Measurements from ENCODE around the gene SVBP.

Gene SVBP

GRCh38 chr1:42830631-42831030, 13.4 kb upstream of the SVBP start:
- no peak for DNase-seq
- no peaks in the 10 kb centered on the region for H3K4me1 ChIP-seq (ENCODE audit: control insufficient read depth, insufficient read depth, low read depth, low read length)
- no peak overlapping the region for H3K4me2 ChIP-seq (ENCODE audit: low read length, poor library complexity, severe bottlenecking)
- no peak overlapping the region for H3K14ac ChIP-seq (ENCODE audit: low read length in 2 of 2)
- no peak overlapping the region for H2BK15ac ChIP-seq (ENCODE audit: low read depth, poor library complexity, severe bottlenecking)
- no peaks in the 10 kb centered on the region for H3K27me3 ChIP-seq (ENCODE audit: control insufficient read depth in 1 of 2, insufficient read depth in 1 of 2, low read length in 2 of 2)
- H2BK5ac ChIP-seq (ENCODE audit: low read depth, low read length, poor library complexity, severe bottlenecking) = no peak overlapping the region
- H3K27ac ChIP-seq (ENCODE audit: low read length, poor library complexity, severe bottlenecking) = no peak overlapping the region
- no peak overlapping the region for H2BK12ac ChIP-seq (ENCODE audit: low read length in 2 of 2)
- H3K4me3 ChIP-seq (ENCODE audit: insufficient read depth in 1 of 2, low read depth in 1 of 2, low read length in 2 of 2) = no peak overlapping the region
- H2AFZ ChIP-seq (ENCODE audit: low read depth, low read length) = no peak overlapping the region
- no peak overlapping the region for H3K18ac ChIP-seq (ENCODE audit: low read depth in 1 of 2, low read length in 2 of 2)
- H3K79me1 ChIP-seq (replicated peaks; ENCODE audit: low read length, poor library complexity, severe bottlenecking) = no peaks in the 10 kb centered on the region
- no peak overlapping the region for H3K4ac ChIP-seq (ENCODE audit: low read depth in 1 of 2, low read length in 2 of 2)
- H2AK5ac ChIP-seq (ENCODE audit: low read length, severe bottlenecking) = no peak overlapping the region
- no peaks in the 10 kb centered on the region for H3K9me3 ChIP-seq (ENCODE audit: control insufficient read depth, low read length)
- peaks cover 17 to 56% of the 10 kb centered on the region in 2 experiments for H3K36me3 ChIP-seq (ENCODE audit: control insufficient read depth in 1 of 2, insufficient read depth in 2 of 2, low read depth in 1 of 2, low read length in 2 of 2)
- H3K9ac ChIP-seq (ENCODE audit: low read length) = no peak overlapping the region
- no peak overlapping the region for H3K23ac ChIP-seq (ENCODE audit: low read length in 2 of 2)
- WGBS = 90% methylated on average over 17 of the region's 17 CpGs
- H2BK120ac ChIP-seq (ENCODE audit: low read depth, low read length) = no peak overlapping the region
- H4K8ac ChIP-seq (ENCODE audit: low read length) = no peak overlapping the region
- no peak overlapping the region for H4K91ac ChIP-seq (ENCODE audit: low read length)

GRCh38 chr1:42825036-42825851, 8.0 kb upstream of the SVBP start:
- H2BK120ac ChIP-seq (ENCODE audit: low read depth, low read length) = no peak overlapping the region
- no peak overlapping the region for H2BK15ac ChIP-seq (ENCODE audit: low read depth, poor library complexity, severe bottlenecking)
- WGBS = 85% methylated on average over 9 of the region's 10 CpGs
- peaks cover 11% of the 10 kb centered on the region for H3K79me1 ChIP-seq (replicated peaks; ENCODE audit: low read length, poor library complexity, severe bottlenecking)
- no peaks in the 10 kb centered on the region for H3K9me3 ChIP-seq (ENCODE audit: control insufficient read depth, low read length)
- no peak overlapping the region for H4K8ac ChIP-seq (ENCODE audit: low read length)
- H3K4me1 ChIP-seq (ENCODE audit: control insufficient read depth, insufficient read depth, low read depth, low read length) = no peaks in the 10 kb centered on the region
- H3K4ac ChIP-seq (ENCODE audit: low read depth in 1 of 2, low read length in 2 of 2) = no peak overlapping the region
- no peak overlapping the region for H2BK5ac ChIP-seq (ENCODE audit: low read depth, low read length, poor library complexity, severe bottlenecking)
- no peak overlapping the region for H3K4me3 ChIP-seq (ENCODE audit: insufficient read depth in 1 of 2, low read depth in 1 of 2, low read length in 2 of 2)
- no peak overlapping the region for H2AFZ ChIP-seq (ENCODE audit: low read depth, low read length)
- no peak overlapping the region for H3K27ac ChIP-seq (ENCODE audit: low read length, poor library complexity, severe bottlenecking)
- no peak overlapping the region for H2AK5ac ChIP-seq (ENCODE audit: low read length, severe bottlenecking)
- no peak overlapping the region for H3K18ac ChIP-seq (ENCODE audit: low read depth in 1 of 2, low read length in 2 of 2)
- H3K4me2 ChIP-seq (ENCODE audit: low read length, poor library complexity, severe bottlenecking) = no peak overlapping the region
- peaks cover 5 to 32% of the 10 kb centered on the region in 2 experiments for H3K36me3 ChIP-seq (ENCODE audit: control insufficient read depth in 1 of 2, insufficient read depth in 2 of 2, low read depth in 1 of 2, low read length in 2 of 2)
- no peak for DNase-seq
- no peak overlapping the region for H3K9ac ChIP-seq (ENCODE audit: low read length)
- H3K14ac ChIP-seq (ENCODE audit: low read length in 2 of 2) = no peak overlapping the region
- H2BK12ac ChIP-seq (ENCODE audit: low read length in 2 of 2) = no peak overlapping the region
- H4K91ac ChIP-seq (ENCODE audit: low read length) = no peak overlapping the region
- H3K23ac ChIP-seq (ENCODE audit: low read length in 2 of 2) = no peak overlapping the region
- no peaks in the 10 kb centered on the region for H3K27me3 ChIP-seq (ENCODE audit: control insufficient read depth in 1 of 2, insufficient read depth in 1 of 2, low read length in 2 of 2)

DNA sequence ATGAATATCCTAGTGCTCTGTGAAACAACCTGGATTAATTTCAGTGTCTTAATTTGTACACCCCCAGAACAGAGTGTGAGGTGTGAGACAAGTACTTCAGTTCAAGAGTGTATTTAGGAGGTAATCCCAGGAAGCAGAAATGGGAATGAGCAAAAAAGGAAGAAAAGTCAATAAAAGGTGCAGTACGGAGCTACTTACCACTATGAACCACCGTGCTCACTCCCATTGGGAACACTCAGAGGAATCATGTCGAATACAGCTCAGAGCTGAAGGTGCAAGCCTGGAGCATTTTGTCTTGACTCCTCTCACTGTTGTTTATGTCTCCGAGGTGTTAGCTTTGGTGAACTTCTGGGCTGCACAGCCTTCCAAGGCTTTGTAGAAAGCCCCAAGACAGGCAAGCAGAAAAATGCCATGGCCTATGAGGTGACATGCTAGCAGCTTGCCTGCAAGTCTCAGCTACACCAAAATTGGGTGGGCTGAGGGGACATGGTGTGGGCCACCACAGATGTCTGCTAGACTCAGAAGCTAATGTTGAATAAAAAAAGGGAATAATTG, 7.4 kb upstream of the SVBP start:
- H2BK120ac ChIP-seq (ENCODE audit: low read depth, low read length) = no peak overlapping the region
- no peak overlapping the region for H3K9ac ChIP-seq (ENCODE audit: low read length)
- H3K27me3 ChIP-seq (ENCODE audit: control insufficient read depth in 1 of 2, insufficient read depth in 1 of 2, low read length in 2 of 2) = no peaks in the 10 kb centered on the region
- no peaks in the 10 kb centered on the region for H3K4me1 ChIP-seq (ENCODE audit: control insufficient read depth, insufficient read depth, low read depth, low read length)
- no peak overlapping the region for H4K8ac ChIP-seq (ENCODE audit: low read length)
- H2AFZ ChIP-seq (ENCODE audit: low read depth, low read length) = no peak overlapping the region
- H2BK5ac ChIP-seq (ENCODE audit: low read depth, low read length, poor library complexity, severe bottlenecking) = no peak overlapping the region
- no peak overlapping the region for H3K4me3 ChIP-seq (ENCODE audit: insufficient read depth in 1 of 2, low read depth in 1 of 2, low read length in 2 of 2)
- H2BK12ac ChIP-seq (ENCODE audit: low read length in 2 of 2) = peak overlapping the region in 1 of 2 experiments; percentile 10
- peak overlapping the region; percentile 18 for H2AK5ac ChIP-seq (ENCODE audit: low read length, severe bottlenecking)
- H3K4ac ChIP-seq (ENCODE audit: low read depth in 1 of 2, low read length in 2 of 2) = no peak overlapping the region
- WGBS = 93% methylated on average over 4 of the region's 4 CpGs
- H3K79me1 ChIP-seq (replicated peaks; ENCODE audit: low read length, poor library complexity, severe bottlenecking) = peaks cover 11% of the 10 kb centered on the region
- H3K9me3 ChIP-seq (ENCODE audit: control insufficient read depth, low read length) = no peaks in the 10 kb centered on the region
- H2BK15ac ChIP-seq (ENCODE audit: low read depth, poor library complexity, severe bottlenecking) = no peak overlapping the region
- no peak overlapping the region for H3K14ac ChIP-seq (ENCODE audit: low read length in 2 of 2)
- no peak overlapping the region for H3K27ac ChIP-seq (ENCODE audit: low read length, poor library complexity, severe bottlenecking)
- no peak overlapping the region for H3K23ac ChIP-seq (ENCODE audit: low read length in 2 of 2)
- H4K91ac ChIP-seq (ENCODE audit: low read length) = no peak overlapping the region
- no peak overlapping the region for H3K18ac ChIP-seq (ENCODE audit: low read depth in 1 of 2, low read length in 2 of 2)
- H3K36me3 ChIP-seq (ENCODE audit: control insufficient read depth in 1 of 2, insufficient read depth in 2 of 2, low read depth in 1 of 2, low read length in 2 of 2) = peaks cover 3 to 25% of the 10 kb centered on the region in 2 experiments
- no peak for DNase-seq
- no peak overlapping the region for H3K4me2 ChIP-seq (ENCODE audit: low read length, poor library complexity, severe bottlenecking)

DNA sequence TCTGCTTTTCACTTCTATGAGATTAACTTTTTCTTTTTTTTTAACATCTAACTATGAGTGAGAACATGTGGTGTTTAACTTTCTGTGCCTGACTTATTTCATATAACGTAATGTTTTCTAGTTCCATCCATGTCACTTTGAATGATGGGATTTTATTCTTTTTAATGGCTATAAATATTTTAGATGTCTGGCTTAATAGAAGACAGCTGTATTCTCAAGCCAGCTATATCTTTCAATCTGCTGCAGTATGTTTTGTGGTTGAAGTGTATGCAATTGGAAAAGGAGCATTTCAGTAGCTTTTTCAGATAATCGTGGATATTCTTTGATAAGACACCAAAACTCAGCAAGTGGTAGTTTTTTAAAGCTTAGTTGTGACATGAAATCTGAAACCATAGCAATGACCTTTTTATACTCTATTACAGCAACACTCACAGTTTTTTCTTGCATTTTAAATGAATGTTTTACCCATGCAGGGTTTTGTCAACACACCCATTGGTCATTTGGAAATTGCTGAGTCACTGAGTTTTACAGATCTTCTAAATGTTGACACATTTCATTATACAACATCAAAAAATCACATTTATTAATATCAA, 5.7 kb upstream of the SVBP start:
- H2BK120ac ChIP-seq (ENCODE audit: low read depth, low read length) = no peak overlapping the region
- WGBS = no CpG with 5 or more reads among the region's 2 CpGs

More for the DNA sequence above, 5.7 kb upstream of the SVBP start:
- Histone ChIP-seq H3K18ac (ENCODE audit: low read depth in 1 of 2, low read length in 2 of 2) (no peak overlapping the region), H3K9ac (ENCODE audit: low read length) (peak overlapping the region; percentile 41), H2BK15ac (ENCODE audit: low read depth, poor library complexity, severe bottlenecking) (no peak overlapping the region), H2BK12ac (ENCODE audit: low read length in 2 of 2) (no peak overlapping the region), H2AK5ac (ENCODE audit: low read length, severe bottlenecking) (no peak overlapping the region), H3K9me3 (ENCODE audit: control insufficient read depth, low read length) (no peaks in the 10 kb centered on the region), H4K8ac (ENCODE audit: low read length) (no peak overlapping the region), H2BK5ac (ENCODE audit: low read depth, low read length, poor library complexity, severe bottlenecking) (no peak overlapping the region), H2AFZ (ENCODE audit: low read depth, low read length) (no peak overlapping the region), H3K4me3 (ENCODE audit: insufficient read depth in 1 of 2, low read depth in 1 of 2, low read length in 2 of 2) (no peak overlapping the region), H3K27ac (ENCODE audit: low read length, poor library complexity, severe bottlenecking) (no peak overlapping the region), H3K4me1 (ENCODE audit: control insufficient read depth, insufficient read depth, low read depth, low read length) (peaks cover 1% of the 10 kb centered on the region), H3K79me1 (replicated peaks; ENCODE audit: low read length, poor library complexity, severe bottlenecking) (peaks cover 19% of the 10 kb centered on the region), H3K27me3 (ENCODE audit: control insufficient read depth in 1 of 2, insufficient read depth in 1 of 2, low read length in 2 of 2) (no peaks in the 10 kb centered on the region), H3K36me3 (ENCODE audit: control insufficient read depth in 1 of 2, insufficient read depth in 2 of 2, low read depth in 1 of 2, low read length in 2 of 2) (peaks cover 3 to 10% of the 10 kb centered on the region in 2 experiments), H3K14ac (ENCODE audit: low read length in 2 of 2) (no peak overlapping the region), H4K91ac (ENCODE audit: low read length) (no peak overlapping the region), H3K4ac (ENCODE audit: low read depth in 1 of 2, low read length in 2 of 2) (no peak overlapping the region), H3K23ac (ENCODE audit: low read length in 2 of 2) (no peak overlapping the region), H3K4me2 (ENCODE audit: low read length, poor library complexity, severe bottlenecking) (no peak overlapping the region)
- peak; percentile 46 for DNase-seq

Measured in mesenchymal stem cell (in vitro differentiated cells and primary cell).